GM10248 (cell line): ENCODE results near the gene ZFR2.
A peak's percentile ranks its signal among the peaks of the same experiment; 100 is the strongest.
"Not testable (repeated sequence)": the region's sequence is repeated elsewhere in the genome, so short reads cannot be mapped to it uniquely, and the experiment has no call there.

Source experiments
- CTCF ChIA-PET: fragments of 300-600 bp; sonication (Branson Sonifier 250); formaldehyde crosslinking; extraction: SDS; loops from one replicate; lab custom pipeline; 2021; ENCODE audit warnings: antibody characterized with exemption; lab: Yijun Ruan, JAX
- POLR2A ChIA-PET: fragments of 350-650 bp; sonication (Branson Sonifier 250); formaldehyde crosslinking; extraction: SDS; loops from one replicate; lab custom pipeline; 2020; ENCODE audit warnings: antibody characterized with exemption; lab: Yijun Ruan, JAX
- DNase-seq: peaks from one replicate; pipeline ENCODE4 v3.0.0; 2012; ENCODE audit errors: extremely low spot score
- TF ChIP-seq, protein P1 (sequence below): IDR thresholded peaks from 2 replicates; pipeline ENCODE4 v1.5.1; 2012; ENCODE audit warnings: mild to moderate bottlenecking, low read depth; ENCODE audit errors: extremely low read depth, missing control alignments, control extremely low read depth

Gene ZFR2

DNA sequence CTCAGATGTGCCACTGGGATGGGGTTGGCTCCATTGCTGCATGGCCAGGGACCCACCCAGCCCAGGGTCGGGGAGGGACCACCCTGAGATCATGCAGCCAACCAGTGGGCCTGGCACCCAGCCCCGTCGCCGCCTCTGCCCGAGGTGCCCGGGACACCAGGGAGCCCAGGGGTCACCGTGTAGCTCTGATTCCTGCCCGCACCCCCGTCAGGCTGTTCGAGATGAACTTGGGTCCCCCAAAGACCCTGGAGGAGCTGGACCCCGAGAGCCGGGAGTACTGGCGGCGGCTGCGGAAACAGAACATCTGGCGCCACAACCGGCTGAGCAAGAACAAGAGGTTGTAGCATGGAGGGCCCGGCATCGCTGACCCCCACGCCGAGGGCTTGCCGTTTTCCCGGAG is 101.8 kb downstream of the ZFR2 start:
- ChIA-PET POLR2A (no interaction called here), CTCF (no interaction called here)
- TF ChIP-seq, protein P1, sequence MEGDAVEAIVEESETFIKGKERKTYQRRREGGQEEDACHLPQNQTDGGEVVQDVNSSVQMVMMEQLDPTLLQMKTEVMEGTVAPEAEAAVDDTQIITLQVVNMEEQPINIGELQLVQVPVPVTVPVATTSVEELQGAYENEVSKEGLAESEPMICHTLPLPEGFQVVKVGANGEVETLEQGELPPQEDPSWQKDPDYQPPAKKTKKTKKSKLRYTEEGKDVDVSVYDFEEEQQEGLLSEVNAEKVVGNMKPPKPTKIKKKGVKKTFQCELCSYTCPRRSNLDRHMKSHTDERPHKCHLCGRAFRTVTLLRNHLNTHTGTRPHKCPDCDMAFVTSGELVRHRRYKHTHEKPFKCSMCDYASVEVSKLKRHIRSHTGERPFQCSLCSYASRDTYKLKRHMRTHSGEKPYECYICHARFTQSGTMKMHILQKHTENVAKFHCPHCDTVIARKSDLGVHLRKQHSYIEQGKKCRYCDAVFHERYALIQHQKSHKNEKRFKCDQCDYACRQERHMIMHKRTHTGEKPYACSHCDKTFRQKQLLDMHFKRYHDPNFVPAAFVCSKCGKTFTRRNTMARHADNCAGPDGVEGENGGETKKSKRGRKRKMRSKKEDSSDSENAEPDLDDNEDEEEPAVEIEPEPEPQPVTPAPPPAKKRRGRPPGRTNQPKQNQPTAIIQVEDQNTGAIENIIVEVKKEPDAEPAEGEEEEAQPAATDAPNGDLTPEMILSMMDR = no peak
- no peak for DNase-seq

DNA sequence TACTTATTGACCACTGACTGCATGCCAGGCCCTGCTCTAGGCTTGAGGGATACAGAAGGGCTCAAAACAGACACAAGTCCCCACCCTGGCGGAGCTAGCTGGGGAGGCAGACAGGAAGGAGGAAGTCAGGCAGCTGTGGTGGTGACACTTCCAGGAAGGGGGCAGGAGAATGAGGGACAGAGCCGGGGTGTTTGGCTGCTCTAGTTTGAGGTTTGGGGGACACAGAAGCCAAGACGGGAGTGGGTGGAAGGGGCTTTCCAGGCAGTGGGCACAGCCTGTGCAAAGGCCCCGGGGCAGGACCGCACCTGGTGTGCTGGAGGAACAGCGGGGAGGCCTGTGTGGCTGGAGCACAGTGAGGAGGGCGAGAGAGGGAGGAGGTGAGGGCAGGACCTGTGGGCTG is 102.3 kb downstream of the ZFR2 start:
- no peak for DNase-seq
- CTCF ChIA-PET = no interaction called here
- POLR2A ChIA-PET = interaction anchor here (0.7 kb wide), 1 partner anchor 8 kb away, joined by 3 read pairs; no protein-coding TSS in a partner anchor
- TF ChIP-seq, protein P1 = no peak

DNA sequence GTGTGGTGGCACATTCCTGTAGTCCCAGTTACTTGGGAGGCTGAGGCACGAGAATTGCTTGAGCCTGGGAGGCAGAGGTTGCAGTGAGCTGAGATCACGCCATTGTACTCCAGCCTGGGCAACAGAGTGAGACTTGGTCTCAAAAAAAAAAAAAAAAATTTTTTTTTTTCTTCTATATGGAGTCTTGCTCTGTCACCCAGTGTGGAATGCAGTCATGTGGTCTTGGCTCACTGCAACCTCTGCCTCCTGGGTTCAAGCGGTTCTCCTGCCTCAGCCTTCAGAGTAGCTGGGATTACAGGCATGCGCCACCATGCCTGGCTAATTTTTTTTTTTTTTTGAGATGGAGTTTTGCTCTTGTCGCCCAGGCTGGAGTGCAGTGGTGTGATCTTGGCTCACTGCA is 103.1 kb downstream of the ZFR2 start:
- CTCF ChIA-PET, DNase-seq: not testable (repeated sequence)
- POLR2A ChIA-PET = interaction anchor here (0.7 kb wide), 1 partner anchor 9 kb away, joined by 3 read pairs; no protein-coding TSS in a partner anchor

DNA sequence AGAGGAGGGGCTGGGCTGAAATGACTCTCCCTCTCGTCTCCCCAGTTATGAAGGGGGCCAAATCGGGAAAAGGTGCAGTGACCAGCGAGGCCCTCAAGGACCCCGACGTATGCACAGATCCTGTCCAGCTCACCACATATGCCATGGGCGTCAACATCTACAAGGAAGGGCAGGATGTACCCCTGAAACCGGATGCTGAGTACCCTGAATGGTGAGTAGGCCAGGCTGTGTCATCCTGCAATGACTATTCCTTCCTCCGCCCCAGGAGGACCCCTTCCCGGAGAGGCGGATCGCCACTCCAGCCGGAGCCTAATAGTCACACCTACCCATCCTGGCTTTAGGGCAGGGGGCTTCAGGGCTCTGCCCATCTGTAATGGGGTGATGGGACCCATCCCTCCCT is 103.7 kb downstream of the ZFR2 start:
- no peak for DNase-seq
- POLR2A ChIA-PET = no interaction called here
- TF ChIP-seq, protein P1 = no peak
- CTCF ChIA-PET = no interaction called here

DNA sequence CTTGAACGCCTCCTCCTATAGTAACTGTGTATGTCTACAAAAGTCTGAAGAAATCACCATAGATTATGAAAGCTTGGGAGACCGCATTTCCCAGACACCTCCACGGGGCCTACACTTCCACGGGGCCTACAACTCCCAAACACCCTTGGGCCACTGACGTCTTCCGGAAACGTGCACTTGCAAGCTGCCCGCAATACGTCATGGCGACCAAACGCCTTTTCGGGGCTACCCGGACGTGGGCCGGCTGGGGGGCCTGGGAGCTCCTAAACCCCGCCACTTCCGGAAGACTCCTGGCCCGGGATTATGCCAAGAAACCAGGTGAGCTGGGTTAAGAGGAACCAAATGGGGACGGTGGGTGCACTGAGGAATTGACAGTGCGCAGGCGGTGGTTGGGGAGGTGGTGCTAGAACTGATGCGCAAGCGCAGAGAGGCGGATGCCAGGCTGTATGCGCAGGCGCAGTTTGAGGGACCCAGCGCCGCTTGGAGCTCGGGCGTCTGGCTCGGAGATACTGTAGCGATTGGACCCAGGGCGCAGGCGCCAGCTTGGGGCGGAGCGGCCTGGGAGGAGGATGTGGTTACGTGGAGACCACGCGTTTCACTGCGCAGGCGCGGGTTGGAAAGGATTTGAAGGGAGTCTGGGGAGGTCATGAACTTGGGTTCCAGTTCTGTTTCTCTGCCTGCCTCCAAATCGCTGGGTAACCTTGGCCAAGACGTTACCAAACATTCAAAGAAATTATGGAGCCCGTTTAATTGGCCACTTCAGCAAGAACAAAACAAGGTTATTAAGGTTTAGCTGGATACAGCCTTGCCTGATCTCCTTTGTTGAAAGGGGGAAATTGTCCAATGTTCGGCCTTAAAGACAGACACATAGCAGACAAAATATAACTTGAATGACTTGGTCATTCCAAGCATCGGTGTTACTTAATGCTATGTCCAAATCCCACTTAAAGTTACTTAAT is 106.1 kb downstream of the ZFR2 start, which contains the start of gene MRPL54:
TSS of gene MRPL54 (plus strand) at position 182 of the 959 bp plus-strand sequence. CDS start at position 201, 19 bp downstream.
- ChIA-PET CTCF (interaction anchor here (0.9 to 2.6 kb wide), 6 partner anchors 10 to 277 kb away, joined by 4 to 19 read pairs (median 6); partner anchors contain the start of genes EEF2 and RAX2), POLR2A (interaction anchor here (0.5 to 0.9 kb wide), 5 partner anchors 209 to 1287 kb away, joined by 3 to 7 read pairs (median 4); partner anchors contain the start of genes EEF2 and GADD45B)
- peak; percentile 99 for DNase-seq
- TF ChIP-seq, protein P1 = no peak

DNA sequence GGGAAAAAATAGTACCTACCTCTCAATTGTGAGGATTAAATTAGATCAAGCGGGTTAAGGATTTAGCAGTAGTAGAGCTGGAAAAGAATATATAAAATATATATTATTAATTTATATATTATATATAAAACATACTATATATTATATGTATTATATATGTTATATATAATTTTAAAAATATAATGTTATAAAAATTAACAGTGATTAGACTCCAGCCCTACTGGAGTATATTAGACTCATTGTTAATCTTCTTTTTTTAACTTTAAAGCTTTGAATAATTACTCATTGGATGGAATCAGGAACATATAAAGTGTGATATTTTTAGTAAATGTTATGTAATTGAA is 106.7 kb downstream of the ZFR2 start:
- no peak for DNase-seq
- CTCF ChIA-PET = interaction anchor here (1.0 to 2.6 kb wide), 5 partner anchors 9 to 223 kb away, joined by 3 to 19 read pairs (median 8); partner anchors contain the start of genes EEF2 and RAX2
- POLR2A ChIA-PET = no interaction called here
- TF ChIP-seq, protein P1 = no peak
